ENCODE results near the gene ENO3. TPM values are rescaled to one million over a fixed set of nuclear protein-coding genes. Genes with fewer than 3 reads are reported as not detected.

ENO3 gene
- total RNA-seq, 1 experiment from 2014 or later, result 29.0 TPM

GRCh38 chr17:4928881-4929280 is 22.0 kb upstream of the ENO3 start:
- H3K9me2 ChIP-seq (ENCODE audit: insufficient read depth), result no peaks in the 10 kb centered on the region
- H3F3A ChIP-seq (ENCODE audit: insufficient read depth, low read depth), result peaks cover under 1% of the 10 kb centered on the region; the same call in 1 of the 2 replicates
- no peaks in the 10 kb centered on the region for H3K36me3 ChIP-seq (ENCODE audit: low read depth)
- no peak overlapping the region for H3K27ac ChIP-seq
- H4K20me1 ChIP-seq (ENCODE audit: insufficient read depth), result no peaks in the 10 kb centered on the region
- DNase-seq, result no peak
- no peaks in the 10 kb centered on the region for H3K79me2 ChIP-seq (ENCODE audit: low read depth)
- no peak overlapping the region for H2AFZ ChIP-seq
- CTCF ChIA-PET, result no interaction called here
- H3K4me2 ChIP-seq, result no peak overlapping the region
- intact Hi-C loops (cut with micrococcal nuclease; ENCODE audit: unreplicated experiment), result no loop called here
- no peaks in the 10 kb centered on the region for H3K27me3 ChIP-seq (ENCODE audit: insufficient read depth, low read depth)
- no peak for TF ChIP-seq EZH2 (IDR thresholded peaks at IDR 0.05; ENCODE audit: low read depth)
- TF ChIP-seq, protein P1, sequence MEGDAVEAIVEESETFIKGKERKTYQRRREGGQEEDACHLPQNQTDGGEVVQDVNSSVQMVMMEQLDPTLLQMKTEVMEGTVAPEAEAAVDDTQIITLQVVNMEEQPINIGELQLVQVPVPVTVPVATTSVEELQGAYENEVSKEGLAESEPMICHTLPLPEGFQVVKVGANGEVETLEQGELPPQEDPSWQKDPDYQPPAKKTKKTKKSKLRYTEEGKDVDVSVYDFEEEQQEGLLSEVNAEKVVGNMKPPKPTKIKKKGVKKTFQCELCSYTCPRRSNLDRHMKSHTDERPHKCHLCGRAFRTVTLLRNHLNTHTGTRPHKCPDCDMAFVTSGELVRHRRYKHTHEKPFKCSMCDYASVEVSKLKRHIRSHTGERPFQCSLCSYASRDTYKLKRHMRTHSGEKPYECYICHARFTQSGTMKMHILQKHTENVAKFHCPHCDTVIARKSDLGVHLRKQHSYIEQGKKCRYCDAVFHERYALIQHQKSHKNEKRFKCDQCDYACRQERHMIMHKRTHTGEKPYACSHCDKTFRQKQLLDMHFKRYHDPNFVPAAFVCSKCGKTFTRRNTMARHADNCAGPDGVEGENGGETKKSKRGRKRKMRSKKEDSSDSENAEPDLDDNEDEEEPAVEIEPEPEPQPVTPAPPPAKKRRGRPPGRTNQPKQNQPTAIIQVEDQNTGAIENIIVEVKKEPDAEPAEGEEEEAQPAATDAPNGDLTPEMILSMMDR (conservative IDR thresholded peaks at IDR 0.05), result no peak
- H3K4me3 ChIP-seq, result no peak overlapping the region
- POLR2A ChIA-PET (ENCODE audit: unreplicated experiment), result no interaction called here
- H3K4me1 ChIP-seq (replicated peaks; ENCODE audit: insufficient read depth), result peaks cover 1% of the 10 kb centered on the region
- no TSS peak for BruUV-seq (replicated peaks)
- H3K9me3 ChIP-seq (ENCODE audit: insufficient read depth, low read depth), result no peaks in the 10 kb centered on the region

- Histone ChIP-seq H3K9me3 (ENCODE audit: insufficient read depth, low read depth) (no peaks in the 10 kb centered on the region), H3K36me3 (ENCODE audit: low read depth) (no peaks in the 10 kb centered on the region), H3F3A (ENCODE audit: insufficient read depth, low read depth) (peaks cover 13% of the 10 kb centered on the region; the same call in 1 of the 2 replicates), H3K79me2 (ENCODE audit: low read depth) (no peaks in the 10 kb centered on the region), H3K4me1 (replicated peaks; ENCODE audit: insufficient read depth) (peaks cover 10% of the 10 kb centered on the region), H2AFZ (no peak within 1 kb of the TSS), H3K27ac (no peak within 1 kb of the TSS), H4K20me1 (ENCODE audit: insufficient read depth) (no peaks in the 10 kb centered on the region), H3K27me3 (ENCODE audit: insufficient read depth, low read depth) (no peaks in the 10 kb centered on the region), H3K9me2 (ENCODE audit: insufficient read depth) (no peaks in the 10 kb centered on the region), H3K4me3 (no peak within 1 kb of the TSS), H3K4me2 (no peak within 1 kb of the TSS)
- intact Hi-C loops (cut with micrococcal nuclease; ENCODE audit: unreplicated experiment), result no loop called here
- ChIA-PET CTCF (no interaction called here), POLR2A (ENCODE audit: unreplicated experiment) (no interaction called here)
- BruUV-seq (replicated peaks), result no TSS peak
- DNase-seq, result no peak
- no peak for TF ChIP-seq EZH2 (IDR thresholded peaks at IDR 0.05; ENCODE audit: low read depth)
- TF ChIP-seq, protein P1 (conservative IDR thresholded peaks at IDR 0.05), result no peak
Observed at GRCh38 chr17:4931963-4932362, 19.0 kb upstream of the ENO3 start, which contains the start of gene GP1BA. TSS of gene GP1BA (plus strand) at chr17:4932277. CDS start at chr17:4932605, 328 bp downstream.

DNA sequence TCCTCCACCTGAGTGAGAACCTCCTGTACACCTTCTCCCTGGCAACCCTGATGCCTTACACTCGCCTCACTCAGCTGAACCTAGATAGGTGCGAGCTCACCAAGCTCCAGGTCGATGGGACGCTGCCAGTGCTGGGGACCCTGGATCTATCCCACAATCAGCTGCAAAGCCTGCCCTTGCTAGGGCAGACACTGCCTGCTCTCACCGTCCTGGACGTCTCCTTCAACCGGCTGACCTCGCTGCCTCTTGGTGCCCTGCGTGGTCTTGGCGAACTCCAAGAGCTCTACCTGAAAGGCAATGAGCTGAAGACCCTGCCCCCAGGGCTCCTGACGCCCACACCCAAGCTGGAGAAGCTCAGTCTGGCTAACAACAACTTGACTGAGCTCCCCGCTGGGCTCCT is 18.2 kb upstream of the ENO3 start:
- Histone ChIP-seq H3K9me2 (ENCODE audit: insufficient read depth) (no peaks in the 10 kb centered on the region), H3K36me3 (ENCODE audit: low read depth) (peaks cover 5% of the 10 kb centered on the region; the same call in 1 of the 2 replicates), H3K4me2 (no peak overlapping the region), H3K9me3 (ENCODE audit: insufficient read depth, low read depth) (no peaks in the 10 kb centered on the region), H3K27ac (no peak overlapping the region), H4K20me1 (ENCODE audit: insufficient read depth) (no peaks in the 10 kb centered on the region), H3K27me3 (ENCODE audit: insufficient read depth, low read depth) (no peaks in the 10 kb centered on the region), H3F3A (ENCODE audit: insufficient read depth, low read depth) (peaks cover 13% of the 10 kb centered on the region), H3K4me1 (replicated peaks; ENCODE audit: insufficient read depth) (peaks cover 10% of the 10 kb centered on the region), H3K4me3 (no peak overlapping the region), H2AFZ (no peak overlapping the region), H3K79me2 (ENCODE audit: low read depth) (peaks cover 1% of the 10 kb centered on the region)
- intact Hi-C loops (cut with micrococcal nuclease; ENCODE audit: unreplicated experiment), result no loop called here
- POLR2A ChIA-PET (ENCODE audit: unreplicated experiment), result no interaction called here
- BruUV-seq (replicated peaks), result no TSS peak
- no peak for DNase-seq
- TF ChIP-seq, protein P1 (conservative IDR thresholded peaks at IDR 0.05), result no peak
- no peak for TF ChIP-seq EZH2 (IDR thresholded peaks at IDR 0.05; ENCODE audit: low read depth)
- CTCF ChIA-PET, result no interaction called here

Measured in PC-9 (cell line).